GM12801 (cell line): ENCODE measurements around the gene ANKHD1.

ENCODE experiments used
- TF ChIP-seq, protein P1 (sequence below): IDR thresholded peaks from one replicate; pipeline ENCODE4 v1.5.1; 2011; ENCODE audit warnings: control low read depth; ENCODE audit not compliant: insufficient read length; ENCODE audit errors: extremely low read depth

Gene ANKHD1

DNA sequence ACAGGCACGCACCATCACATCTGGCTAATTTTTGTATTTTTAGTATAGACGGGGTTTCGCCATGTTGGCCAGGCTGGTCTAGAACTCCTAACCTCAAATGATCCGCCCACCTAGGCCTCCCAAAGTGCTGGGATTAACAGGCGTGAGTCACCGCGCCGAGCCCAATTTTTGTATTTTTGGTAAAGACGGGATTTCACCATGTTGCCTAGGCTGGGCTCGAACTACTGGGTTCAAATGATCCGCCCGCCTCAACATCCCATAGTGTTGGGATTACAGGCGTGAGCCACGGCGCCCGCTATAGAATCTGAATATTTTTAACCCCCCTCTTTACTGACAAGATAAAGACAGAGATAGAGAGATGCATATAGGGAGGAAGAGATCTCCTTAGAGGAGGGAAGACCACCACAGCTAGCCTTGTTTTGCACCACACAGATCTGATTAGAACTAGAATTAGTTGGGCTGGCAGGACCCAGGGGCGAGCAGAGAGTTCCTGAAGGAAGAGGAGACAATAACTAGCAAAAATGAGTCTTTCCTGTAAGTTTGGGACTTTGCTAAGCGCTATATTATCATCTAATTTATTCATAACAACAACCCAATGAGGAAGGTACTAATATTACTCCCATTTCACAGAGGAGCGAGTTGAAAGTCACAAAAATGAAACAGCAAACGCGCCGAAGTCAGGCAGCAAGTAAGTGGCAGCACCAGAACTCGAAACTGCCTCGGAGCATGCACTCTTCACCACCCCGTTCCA lies 1.5 kb upstream of the ANKHD1 start:
- TF ChIP-seq, protein P1, sequence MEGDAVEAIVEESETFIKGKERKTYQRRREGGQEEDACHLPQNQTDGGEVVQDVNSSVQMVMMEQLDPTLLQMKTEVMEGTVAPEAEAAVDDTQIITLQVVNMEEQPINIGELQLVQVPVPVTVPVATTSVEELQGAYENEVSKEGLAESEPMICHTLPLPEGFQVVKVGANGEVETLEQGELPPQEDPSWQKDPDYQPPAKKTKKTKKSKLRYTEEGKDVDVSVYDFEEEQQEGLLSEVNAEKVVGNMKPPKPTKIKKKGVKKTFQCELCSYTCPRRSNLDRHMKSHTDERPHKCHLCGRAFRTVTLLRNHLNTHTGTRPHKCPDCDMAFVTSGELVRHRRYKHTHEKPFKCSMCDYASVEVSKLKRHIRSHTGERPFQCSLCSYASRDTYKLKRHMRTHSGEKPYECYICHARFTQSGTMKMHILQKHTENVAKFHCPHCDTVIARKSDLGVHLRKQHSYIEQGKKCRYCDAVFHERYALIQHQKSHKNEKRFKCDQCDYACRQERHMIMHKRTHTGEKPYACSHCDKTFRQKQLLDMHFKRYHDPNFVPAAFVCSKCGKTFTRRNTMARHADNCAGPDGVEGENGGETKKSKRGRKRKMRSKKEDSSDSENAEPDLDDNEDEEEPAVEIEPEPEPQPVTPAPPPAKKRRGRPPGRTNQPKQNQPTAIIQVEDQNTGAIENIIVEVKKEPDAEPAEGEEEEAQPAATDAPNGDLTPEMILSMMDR, result no peak

GRCh38 chr5:140400730-140401361 lies 787 bp upstream of the ANKHD1 start:
- TF ChIP-seq, protein P1, result no peak

DNA sequence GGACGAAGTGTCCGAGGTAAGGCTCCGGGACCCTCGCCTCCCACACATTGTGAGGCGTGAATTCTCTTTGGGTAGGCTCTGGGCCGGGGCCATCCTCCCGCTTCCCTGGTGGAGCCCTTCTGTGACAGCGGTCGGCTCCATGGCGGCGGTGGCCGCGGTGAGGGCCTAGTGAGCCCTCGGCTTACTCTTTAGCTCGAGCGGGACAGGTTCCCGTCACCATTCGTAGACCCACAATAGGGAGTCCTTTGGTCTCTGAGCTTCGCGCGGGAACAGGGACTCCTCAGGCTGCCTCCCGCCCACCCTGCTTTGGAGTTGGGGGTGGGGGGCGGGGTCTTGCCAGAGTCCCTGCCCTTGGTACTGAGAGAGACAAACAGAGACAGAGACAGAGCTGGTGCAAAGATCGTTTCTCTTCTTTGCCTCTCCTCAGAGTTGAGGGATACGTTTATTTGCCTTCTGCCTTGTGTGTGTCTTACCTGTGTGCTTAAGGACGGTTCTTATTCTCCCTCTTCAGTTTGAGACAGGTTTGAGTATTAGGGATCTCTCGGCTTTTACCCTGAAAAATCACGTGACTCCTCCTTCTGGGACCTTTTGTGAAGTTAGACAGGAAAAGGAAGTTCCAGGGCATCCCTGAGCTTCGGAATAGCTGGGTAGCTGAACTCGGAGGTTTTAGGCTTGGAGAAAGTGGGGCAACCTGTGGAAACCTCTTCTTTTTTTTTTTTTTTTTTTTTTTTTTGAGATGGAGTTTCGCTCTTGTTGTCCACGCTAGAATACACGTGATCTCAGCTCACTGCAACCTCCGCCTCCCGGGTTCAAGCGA lies 833 bp downstream of the ANKHD1 start:
- TF ChIP-seq, protein P1, result no peak

- TF ChIP-seq, protein P1, result no peak
These were observed 2.0 kb downstream of the ANKHD1 start for GRCh38 chr5:140403613-140404012.

- TF ChIP-seq, protein P1, result no peak
These were observed 7.2 kb downstream of the ANKHD1 start for GRCh38 chr5:140408750-140409241.

DNA sequence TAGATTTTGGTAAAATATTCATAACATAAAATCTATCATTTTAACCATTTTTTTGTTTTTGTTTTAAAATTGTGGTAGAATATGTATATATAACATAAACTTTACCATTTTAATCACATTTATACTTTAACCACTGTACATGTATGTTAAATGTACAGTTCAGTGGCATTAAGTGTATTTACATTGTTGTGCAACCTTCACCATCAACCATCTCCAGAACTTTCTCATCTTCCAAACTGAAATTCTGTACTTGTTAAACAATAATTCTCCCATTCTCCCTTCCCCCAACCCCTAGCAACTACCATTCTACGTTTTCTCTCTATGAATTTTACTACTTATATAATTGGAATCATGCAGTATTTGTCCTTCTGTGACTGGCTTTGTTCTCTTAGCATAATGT lies 11.6 kb downstream of the ANKHD1 start:
- TF ChIP-seq, protein P1, result no peak

DNA sequence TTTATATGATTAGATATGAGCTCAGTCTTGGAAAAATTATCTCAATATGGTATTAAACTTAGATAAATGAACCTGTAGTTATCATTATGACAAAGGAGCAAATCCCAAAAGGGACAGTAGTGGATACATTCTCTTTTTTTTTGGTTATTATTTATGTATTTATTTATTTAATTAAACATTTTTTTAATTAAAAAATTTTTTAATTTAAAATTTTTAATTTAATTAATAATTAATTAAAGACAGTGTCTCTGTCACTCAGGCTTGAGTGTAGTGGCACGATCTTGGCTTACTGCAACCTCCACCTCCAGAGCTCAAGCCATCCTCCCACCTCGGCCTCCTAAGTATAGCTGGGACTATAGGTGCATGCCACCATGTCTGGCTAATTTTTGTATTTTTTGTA lies 15.6 kb downstream of the ANKHD1 start:
- TF ChIP-seq, protein P1, result no peak
